Hippocampal formation (tissue), 2 donors: ENCODE data around the gene ADAMTS6.
"Not testable (repeated sequence)": the region's sequence is repeated elsewhere in the genome, so short reads cannot be mapped to it uniquely, and the experiment has no call there.

Source experiments
- DNase-seq, 2 donors: peaks; one replicate each; lab custom pipeline; 2025; lab: John Stamatoyannopoulos, UW

The ADAMTS6 gene

DNA sequence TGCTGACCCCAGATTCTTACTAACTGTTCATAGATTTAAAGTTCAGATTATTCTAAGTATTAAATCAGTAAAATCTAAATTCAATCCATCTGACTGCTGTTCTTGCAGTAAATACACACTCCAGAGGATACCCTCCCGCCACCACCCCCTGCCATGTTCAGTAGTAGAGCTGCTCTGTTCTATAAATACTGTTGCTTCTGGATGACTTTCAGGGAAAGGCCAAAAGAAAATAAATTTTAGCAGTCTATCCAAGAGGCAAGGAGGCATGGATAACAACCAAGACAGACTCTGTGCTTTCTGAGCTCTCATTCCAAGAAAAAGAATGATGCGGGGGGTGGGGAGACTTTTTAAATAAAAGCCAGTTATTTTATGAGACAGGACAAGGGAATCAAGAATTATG is 115.1 kb downstream of the ADAMTS6 start:
- no peak for DNase-seq

GRCh38 chr5:65364907-65365306 is 116.8 kb downstream of the ADAMTS6 start:
- no peak for DNase-seq

GRCh38 chr5:65363499-65363898 is 118.2 kb downstream of the ADAMTS6 start:
- DNase-seq, result no peak

- no peak for DNase-seq
Measured at GRCh38 chr5:65359981-65360380, 121.7 kb downstream of the ADAMTS6 start.

DNA sequence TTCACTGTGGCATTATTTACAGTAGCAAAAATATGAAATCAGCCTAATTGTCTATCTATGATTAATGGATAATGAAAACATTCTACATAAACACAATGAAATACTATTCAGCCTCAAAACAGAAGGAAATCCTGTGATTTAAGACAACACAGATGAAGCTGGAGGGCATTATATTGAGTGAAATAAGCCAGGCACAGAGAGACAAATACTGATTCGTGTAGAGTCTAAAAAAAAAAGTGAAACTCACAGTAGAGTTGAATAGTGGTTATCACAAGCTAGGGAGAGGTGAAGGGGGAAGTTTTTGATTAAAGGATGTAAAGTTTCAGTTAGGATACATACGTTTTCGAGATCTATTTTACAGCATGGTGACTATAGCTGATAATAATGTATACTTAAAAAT is 122.2 kb downstream of the ADAMTS6 start:
- DNase-seq, result no peak

DNA sequence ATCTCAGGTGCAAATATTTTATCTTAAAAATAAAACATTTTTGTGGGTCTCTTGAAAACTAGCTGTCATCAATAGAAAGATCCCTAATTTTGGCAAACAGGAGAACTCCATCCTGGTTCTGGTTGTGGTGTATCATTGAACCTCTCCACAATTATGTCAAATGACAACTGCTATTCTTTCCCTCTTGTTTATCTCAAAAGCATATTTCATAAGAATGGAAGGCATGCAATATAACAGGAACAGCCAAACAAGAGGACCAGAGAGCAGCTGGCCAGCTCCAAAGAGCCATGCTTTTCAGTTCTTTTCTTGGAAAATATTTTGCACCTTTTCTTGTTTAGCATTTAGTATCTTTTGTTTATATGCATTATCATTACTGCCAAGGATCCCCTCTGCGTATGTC is 125.4 kb downstream of the ADAMTS6 start:
- no peak for DNase-seq

- no peak for DNase-seq
Measured at GRCh38 chr5:65355301-65355700, 126.4 kb downstream of the ADAMTS6 start.

DNA sequence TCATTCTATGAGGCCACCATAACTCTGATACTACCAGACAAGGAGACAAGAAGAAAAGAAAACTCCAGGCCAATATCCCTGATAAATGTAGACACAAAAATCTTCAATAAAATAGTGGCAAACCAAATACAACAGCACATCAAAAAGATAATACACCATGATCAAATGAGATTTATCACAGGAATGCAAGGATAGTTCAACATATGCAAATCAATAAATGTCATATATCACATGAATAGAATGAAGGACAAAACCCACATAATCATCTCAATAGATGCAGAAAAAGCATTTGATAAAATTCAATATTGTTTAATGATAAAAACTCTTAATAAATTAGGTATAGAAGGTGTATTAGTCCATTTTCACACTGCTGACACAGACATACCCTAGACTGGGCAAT is 139.9 kb downstream of the ADAMTS6 start:
- DNase-seq, result no peak

GRCh38 chr5:65338606-65339151 is 143.0 kb downstream of the ADAMTS6 start:
- no peak for DNase-seq

DNA sequence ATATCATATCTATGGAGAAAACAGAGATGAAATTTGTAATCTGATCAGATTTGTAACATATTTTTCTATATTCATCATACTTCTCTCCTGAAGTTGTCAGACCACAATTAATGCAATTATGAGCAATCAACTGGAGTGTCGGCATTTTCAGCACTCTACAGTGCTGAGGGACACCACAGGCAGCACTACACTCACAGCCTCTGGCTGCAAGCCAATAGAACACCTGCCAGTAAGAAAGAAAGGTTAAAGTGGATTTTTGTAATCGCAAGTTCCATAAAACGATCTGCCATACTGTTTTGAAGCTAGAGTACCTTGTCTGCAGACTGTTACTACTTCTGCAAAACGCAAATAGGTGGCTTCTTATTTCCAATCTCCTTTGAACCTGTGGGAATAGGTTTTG is 147.6 kb downstream of the ADAMTS6 start:
- no peak for DNase-seq

GRCh38 chr5:65332591-65332990 is 149.1 kb downstream of the ADAMTS6 start:
- DNase-seq, result no peak

DNA sequence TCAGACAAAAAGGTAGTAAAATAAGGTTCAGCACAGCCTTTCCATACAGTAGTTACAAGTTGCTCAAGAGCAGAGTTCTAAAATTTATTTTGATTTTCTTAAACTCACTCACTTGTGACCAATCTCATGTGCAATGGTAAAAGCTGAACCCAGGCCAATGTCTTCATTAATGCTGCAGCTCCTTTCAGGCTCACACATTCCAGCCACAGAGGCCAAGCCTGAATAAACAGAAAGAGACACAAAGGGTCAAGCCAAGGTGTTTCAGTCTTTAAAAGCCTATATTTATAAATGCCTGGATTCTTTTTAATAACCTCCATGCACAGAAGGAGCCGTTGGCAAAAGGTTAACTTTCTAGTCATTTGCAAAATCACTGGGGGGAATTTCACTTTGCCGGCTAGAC is 152.5 kb downstream of the ADAMTS6 start:
- no peak for DNase-seq

- no peak for DNase-seq
Measured at GRCh38 chr5:65327582-65327981, 154.1 kb downstream of the ADAMTS6 start.

DNA sequence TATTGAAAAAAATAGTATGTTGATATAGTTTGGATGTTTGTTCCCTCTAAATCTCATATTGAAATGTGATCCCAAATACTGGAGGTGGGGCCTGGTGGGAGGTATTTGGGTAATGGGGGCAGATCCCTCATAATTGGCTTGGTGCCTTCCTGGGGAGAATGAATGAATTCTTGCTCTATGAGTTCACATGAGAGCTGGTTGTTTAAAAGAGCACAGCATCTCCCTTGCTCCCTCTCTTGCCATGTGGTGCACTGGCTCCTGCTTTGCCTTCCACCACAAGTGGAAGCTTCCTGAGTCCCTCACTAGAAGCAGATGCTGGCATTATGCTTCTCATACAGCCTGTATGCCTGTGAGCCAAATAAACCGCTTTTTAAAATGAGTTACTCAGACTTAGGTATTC is 154.8 kb downstream of the ADAMTS6 start:
- no peak for DNase-seq

- no peak for DNase-seq
Measured at GRCh38 chr5:65324226-65324625, 157.5 kb downstream of the ADAMTS6 start.

DNA sequence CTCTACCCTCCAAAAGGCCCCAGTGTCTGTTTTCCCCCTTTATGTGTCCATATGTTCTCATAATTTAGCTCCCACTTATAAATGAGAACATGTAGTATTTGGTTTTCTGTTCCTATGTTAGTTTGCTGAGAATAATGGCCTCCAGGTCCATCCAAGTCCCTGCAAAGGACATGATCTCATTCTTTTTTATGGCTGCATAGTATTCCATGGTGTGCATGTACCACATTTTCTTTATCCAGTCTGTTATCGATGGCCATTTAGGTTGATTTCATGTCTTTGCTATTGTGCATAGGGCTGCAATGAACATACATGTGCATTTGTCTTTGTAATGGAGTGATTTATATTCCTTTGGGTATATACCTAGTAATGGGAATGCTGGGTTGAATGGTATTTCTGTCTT is 161.0 kb downstream of the ADAMTS6 start:
- not testable (repeated sequence) for DNase-seq

- DNase-seq, result no peak
Measured at GRCh38 chr5:65320250-65320649, 161.5 kb downstream of the ADAMTS6 start.

- no peak for DNase-seq
Measured at GRCh38 chr5:65307931-65308330, 173.8 kb downstream of the ADAMTS6 start.

DNA sequence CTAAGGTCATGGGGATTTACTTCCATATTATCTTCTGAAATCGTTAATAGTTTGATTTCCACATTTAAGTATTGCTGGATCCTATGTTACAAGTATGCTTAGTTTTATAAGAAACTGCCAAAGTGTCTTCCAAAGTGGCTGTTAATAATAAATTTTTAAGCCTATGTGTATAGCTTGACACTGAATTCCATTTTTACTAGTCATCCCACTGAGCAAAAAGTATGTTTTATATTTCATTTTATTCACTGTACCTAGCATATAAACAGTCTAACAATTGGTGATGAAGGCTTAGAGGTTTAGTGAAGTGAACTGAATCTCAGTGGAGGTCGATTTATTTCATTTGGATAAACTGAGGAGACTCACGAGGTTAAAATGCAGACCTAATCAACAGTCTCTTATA is 174.6 kb downstream of the ADAMTS6 start:
- no peak for DNase-seq

DNA sequence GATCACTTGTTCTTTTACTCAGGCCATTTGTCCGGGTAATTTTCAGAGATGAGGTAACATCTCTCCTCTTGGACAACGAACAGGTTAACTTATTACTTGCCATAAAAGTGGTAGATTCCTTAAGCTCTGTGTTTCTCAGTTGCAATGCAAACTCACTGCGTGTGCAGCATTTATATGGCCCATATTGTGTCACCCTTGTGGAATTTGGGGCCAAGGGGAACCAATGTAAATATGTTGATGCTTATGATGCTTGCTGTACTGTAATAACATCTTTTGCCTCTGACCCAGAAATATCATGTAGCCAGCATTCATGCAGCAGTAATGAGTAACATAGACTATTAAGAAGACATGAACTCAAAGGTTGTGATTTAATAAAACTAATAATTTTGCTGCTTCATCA is 175.8 kb downstream of the ADAMTS6 start:
- no peak for DNase-seq

DNA sequence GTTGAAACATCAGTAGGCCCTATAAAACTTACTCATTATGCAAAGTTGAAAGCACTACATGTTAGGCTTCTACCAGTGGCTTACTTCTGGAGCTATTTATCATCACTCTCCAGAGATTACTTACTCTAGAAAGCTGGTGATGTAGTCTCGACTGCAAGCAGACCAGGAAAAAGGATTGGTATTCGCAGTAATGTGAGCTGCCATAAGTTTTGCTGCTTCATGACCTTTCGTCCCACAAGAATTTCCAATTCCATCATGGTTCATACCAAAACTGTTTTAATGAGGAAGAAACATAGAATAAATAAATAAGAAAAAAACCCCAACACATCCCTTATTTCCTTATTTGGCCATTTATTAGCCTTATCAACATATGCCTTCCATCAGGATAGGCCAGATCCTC is 181.9 kb downstream of the ADAMTS6 start:
- DNase-seq, result no peak

DNA sequence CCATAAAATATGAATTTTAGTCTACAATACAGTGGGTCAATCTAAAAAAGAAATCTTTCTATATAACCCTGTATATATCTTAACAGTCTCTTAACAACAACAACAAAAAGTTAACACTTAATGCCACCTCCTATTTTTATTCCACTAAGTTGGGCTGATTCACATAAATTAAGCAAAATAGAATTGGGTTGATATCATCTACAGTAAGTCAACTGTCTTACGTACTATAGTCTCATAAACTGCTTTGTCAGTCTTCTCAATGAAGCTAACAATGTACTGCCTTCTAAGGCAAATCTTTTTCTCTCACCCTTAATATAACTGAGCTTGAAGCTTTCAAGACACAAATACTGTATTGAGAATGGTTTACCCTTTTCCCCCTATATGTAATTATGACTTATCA is 185.7 kb downstream of the ADAMTS6 start:
- no peak for DNase-seq

DNA sequence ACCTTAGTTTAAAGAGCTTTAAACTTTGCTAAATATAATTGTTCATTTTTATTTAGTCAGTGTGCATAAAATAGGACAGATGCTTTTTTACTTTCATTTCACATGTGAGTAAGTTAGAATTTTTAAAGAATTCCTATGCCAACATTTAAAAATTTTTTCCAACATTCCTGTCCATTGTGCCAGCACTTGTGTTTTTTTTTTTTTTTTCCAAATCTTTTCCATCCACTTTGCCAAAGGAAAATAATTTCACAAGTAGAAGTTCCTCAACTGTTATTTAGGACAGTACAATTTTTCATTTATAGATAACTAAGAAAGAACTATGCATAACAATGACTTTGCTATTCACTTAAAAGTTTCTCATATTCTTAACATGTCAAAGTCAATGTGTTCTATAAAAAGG is 189.5 kb downstream of the ADAMTS6 start:
- DNase-seq, result no peak

- no peak for DNase-seq
Measured at GRCh38 chr5:65290677-65291076, 191.0 kb downstream of the ADAMTS6 start.

DNA sequence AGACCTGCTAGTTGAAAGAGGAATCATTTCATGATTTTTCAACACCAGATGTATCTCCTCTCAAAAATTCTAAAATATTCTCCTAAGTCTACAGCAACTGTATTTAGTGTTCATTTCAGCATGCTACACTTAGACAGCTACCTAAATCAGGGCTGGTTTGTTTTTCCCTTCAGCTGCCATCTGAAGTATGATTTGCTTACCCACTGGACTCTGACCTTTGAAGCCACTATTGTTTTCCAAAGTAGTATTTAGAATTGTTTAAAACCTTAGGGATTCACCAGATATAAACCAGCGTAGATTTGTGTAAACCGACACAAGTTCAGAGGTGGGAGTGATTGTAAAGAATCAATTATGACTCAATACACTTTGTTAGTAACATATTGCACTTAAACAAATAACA is 193.1 kb downstream of the ADAMTS6 start:
- no peak for DNase-seq
